HK-2 (cell line): ENCODE results near the gene ARHGEF6.
"Not testable (repeated sequence)": the region's sequence is repeated elsewhere in the genome, so short reads cannot be mapped to it uniquely, and the experiment has no call there.

Experiments
- DNase-seq: peaks from one replicate; pipeline ENCODE4 v3.0.0-alpha.2; 2018; ENCODE audit not compliant: unreplicated experiment

Gene ARHGEF6

DNA sequence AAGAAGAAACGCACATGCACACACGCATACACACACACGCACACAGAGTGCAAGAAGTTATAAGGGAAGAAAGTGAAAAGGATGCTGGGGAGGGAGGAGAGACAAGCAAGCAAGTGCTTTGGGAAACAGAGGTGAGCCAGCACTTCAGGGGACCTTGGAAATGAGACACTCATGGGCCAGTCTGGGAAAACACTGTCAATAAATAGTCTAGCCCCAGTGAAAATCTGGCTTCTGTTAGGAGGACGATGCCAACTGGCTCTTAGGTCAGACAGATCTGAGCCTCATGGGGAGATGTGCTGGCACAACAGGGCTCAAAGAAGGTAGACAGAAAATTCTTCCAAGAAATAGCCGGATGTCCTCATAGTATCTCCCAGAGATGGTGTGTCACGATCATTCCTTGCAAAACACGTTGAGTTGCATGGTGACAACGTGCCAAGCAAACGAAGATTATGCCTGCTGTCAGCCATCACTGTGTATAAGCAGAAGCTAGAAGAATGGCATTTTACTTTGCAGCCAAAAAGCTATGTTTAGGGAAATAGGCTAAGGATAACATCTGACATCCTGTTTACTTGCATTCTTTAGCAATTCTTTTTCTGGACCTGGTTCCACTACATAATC lies 557 bp upstream of the ARHGEF6 start:
- no peak for DNase-seq

DNA sequence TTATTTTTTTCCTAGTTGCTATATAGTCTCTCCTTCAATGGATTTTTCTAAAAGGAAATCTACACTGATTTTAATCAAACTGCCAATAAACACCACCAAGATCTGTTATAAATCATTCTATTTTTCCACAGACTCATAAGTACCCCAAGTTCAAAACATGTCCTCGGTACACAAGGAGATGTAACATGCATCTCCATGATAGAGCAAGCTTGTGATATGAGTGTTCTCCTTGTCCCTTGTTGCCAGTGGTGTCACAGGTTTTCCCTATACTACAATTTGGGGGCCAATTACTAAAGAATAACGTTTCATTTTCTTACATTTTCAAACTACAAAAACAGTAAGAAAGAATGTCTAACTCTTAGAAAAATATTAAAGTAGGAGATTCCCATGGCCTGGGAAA lies 491 bp downstream of the ARHGEF6 start:
- DNase-seq: no peak

DNA sequence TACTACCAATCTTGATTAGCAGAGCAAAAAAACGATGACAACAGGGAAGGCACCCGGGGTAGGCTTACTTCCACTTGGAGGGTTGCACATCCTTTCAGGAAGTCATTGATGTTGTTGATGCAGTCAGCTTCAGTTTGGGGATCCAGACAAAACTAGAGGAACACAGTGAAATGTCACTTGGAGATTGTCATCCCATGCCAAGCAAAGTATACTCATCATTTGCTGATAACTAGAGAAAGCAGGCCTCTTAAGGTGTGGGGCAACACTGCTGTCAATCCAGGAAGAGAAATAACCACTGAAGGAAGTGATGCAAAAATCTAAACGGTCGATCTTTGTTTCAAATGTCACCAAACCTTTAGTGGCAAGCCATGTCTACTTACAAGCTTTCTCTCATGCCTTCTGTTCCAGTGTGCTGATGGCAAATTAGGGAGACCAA lies 1.4 kb downstream of the ARHGEF6 start:
- DNase-seq: no peak

DNA sequence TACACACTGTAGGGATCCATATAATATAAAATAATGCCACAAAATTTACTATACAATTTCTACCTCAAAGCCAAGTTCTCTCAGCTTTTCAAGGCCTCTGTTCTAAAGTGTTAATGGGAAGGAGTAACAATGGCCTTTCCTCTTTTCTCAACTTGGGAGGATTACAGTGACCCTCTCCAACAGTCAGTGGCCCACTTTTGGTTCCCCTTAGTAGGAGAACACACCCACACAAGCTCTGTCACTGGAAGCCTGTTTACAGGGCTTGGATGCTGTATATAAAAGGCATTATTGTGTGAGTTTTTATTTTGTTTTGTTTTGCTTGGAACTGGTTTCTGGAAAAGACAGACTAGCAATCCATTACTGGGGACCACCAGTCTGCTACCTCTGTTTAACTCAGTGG lies 1.8 kb downstream of the ARHGEF6 start:
- DNase-seq: no peak

DNA sequence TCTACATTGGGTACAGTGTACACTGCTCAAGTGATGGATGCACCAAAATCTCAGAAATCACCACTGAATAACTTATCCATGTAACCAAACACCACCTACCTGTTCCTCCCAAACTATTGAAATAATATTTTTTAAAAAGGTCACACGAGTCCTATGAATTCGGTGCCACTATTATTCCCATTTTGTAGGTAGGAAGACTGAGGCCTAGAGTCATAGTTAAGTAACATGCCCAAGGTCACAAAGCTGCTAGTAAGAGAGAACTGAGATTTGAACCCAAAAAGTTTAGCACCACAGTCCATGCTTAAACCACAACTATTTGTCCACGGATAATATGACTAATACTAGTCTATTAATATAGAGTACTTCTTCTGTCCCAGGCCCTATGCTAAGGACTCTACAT lies 2.7 kb downstream of the ARHGEF6 start:
- no peak for DNase-seq

DNA sequence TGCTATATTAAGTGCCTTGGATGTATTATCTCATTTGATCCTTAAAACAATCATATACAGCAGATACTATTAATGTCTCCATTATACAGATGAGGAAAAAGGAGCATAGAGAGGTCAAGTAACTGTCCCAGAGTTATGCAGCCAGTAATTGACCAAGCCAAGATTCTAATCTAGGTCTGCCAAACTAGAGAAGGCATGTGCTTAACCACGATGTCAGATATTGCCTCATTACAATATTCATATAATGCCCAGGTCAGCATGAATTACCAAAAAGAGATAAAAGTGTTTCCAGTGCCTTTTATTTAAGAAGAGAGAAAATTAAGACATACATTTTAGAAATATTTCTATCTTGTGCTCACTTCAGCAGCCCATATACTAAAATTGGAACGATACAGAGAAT lies 7.1 kb downstream of the ARHGEF6 start:
- DNase-seq: no peak

DNA sequence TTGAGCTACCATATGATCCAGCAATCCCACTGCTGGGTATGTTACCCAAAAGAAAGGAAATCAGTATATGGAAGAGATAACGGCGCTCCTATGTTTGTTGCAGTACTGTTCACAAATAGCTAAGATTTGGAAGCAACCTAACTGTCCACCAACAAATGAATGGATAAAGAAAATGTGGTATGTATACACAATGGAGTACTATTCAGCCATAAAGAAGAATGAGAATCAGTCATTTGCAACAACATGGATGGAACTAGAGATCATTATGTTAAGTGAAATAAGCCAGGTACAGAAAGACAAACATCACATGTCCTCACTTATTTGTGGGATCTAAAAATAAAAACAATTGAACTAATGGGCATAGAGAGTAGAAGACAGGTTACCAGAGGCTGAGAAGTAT lies 8.9 kb downstream of the ARHGEF6 start:
- not testable (repeated sequence) for DNase-seq

DNA sequence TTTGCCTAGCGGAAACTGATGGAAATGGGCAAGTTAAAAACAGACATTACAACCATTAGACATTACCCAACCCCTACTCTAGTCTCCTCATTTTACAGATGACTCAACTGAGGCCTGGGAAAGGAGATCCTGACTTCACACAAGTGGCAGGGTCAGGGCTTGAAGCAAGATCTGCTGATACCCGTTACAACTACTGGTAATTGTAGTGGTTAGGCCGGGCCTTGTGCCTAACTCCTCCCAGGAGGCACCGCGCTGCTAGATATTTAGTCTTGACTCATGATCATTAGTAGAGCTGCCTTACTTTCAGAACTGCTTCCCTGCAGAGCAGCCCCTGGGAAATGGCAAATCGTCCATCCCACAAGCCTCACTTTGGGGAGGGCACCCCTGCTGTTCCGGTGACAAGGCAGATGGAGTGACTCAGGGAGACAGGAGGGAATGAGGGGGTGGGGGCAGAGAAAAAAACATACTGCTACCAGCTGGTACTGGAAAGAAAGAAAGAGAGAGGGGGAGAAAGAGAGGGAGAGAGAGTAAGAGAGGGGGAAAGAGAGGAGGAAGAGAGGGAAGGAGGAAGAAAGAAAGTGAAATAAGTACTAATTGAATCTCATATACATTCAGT lies 12.2 kb downstream of the ARHGEF6 start:
- peak; percentile 66 for DNase-seq

DNA sequence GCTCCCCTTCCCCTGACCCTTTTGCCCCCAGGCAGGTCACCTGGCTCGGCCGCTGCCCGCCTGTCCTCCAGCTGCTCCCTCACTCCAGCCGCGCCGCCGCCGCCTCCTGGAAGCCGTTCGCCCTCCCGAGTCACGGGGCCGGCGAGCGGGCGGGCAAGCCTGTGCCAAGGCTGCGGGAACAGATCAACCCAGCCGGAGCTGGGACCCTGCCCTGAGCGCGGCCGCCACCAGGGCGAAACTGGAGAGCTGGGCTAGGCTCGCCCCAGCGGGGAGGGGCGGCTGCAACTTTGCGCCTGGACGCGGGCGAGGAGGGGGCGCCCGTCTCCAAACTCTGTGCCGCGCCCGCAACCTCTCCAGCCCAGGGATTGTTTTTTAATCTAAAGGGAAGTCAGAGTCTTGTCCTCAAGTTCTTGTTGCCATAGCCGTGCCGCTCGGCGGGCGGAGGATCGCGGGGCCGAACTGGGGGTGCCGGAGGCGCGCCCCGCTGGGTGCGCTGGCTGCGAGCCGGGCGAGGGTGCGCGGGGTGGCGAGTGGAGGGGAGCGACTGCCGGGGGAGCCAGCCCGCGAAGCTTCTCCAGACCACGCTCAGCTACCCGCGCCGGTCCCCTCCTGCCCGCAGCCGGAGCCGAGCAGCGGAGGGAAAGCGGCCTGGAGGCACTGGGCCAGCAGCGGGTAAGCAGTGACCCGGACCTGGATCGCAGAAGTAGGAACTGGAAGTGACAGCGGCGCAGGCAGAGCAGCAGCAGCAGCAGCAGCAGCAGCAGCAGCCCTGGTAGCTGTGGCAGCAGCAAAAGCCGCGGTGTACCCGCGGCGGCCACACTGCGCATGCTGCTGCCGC lies 13.4 kb downstream of the ARHGEF6 start:
- peak; percentile 52 for DNase-seq

DNA sequence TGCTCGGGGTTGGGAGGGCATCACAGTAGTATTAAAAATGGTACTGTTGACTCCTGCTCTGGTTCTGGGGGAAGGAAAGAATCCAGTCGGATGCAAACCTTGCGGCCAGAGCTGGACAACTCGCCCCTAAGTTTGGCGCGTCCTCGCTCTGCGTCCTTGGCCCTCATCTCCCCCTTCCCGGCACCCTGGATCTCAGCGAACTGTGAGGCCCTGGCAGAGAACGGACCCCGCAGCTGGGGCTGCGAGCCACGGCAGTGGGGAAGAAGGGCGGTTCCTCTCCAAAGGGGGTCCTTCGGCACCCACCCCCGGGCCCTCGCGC lies 14.0 kb downstream of the ARHGEF6 start:
- DNase-seq: no peak

DNA sequence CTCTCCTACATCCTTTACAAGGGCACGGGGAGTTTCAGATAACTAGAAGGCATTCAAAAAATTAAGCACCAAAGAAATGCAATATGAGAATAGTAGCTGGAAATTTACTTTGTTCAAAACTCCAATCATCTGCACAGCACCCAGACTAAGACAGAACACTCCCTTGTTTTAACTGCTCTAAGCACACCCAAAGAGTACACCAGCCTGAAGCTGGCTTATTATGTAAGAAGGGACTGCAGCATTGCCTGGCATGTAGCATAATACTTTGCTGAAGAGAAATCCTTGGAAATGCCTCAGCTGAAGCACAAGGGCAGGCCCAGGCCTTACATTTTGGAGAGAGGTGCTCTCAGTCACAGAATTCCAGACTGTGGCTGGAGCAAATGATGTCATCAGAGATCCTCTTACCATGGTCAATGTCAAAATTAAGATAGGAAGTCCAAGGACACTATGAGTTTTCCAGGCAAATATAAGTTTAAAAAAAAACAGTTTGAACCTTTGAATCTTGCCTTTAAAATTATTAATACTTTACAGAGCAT lies 14.8 kb downstream of the ARHGEF6 start:
- DNase-seq: no peak

DNA sequence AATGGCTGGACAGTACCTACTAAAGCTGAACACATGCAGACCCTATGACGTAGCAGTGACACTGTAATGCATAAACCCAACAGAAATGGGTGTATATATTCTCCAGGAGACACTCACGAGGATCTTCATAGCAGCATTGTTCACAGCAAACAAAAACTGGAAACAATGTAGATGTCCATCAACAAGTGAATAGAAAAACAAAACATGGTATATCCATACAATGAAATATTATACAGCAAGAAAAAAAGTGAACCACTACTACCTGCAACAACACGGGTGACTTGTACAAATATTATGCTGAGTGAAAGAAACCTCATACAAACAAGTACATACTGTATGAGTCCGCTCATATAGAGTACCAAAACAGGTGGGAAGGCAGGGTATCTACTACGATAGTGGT lies 16.5 kb downstream of the ARHGEF6 start:
- DNase-seq: no peak

DNA sequence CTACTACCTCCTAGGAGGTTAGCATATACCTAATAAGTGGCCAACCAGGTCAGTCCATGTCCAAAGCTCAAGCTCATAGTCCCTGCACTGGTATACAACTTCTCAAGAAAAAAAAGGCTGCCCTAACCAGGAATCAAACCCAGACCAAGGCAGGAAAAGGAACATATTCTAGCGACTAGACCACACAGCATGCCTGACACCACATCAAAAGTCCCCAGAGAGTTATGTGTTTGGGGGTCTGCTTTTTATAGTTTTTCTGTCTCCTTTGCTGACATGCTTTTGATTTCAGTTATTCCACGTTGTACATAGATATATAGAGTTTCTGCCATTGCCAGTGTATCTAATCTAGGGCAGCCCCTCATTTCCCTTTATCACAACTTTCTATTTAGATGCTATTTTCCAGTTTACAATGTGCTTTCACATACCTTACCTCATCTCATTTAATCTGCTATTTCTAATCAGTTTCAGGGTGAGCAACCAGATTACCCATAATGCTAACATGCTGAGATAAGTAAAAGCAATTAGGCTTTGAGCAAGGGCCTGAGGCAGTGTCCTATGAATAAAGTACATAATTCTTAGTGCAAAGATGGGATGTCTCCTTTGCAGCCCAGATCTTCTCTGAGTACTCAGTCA lies 17.8 kb downstream of the ARHGEF6 start:
- DNase-seq: no peak

DNA sequence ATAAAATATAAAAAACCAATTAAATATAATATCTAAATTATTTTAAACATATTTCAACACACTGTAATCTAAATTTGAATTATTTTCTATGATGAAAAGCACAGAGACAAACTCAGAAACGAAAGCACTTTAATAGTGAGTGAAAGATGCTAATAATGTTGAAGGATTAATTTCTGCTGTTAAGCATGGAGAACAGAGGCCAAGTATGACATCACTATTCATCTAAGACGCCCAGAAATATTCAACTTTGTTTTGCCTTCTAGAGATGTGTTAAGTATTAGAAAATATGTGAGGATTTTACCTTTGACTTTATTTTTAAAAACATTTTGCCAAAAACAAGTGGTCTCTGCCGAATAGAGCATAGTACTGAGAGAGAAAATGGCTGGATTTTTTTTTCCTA lies 19.3 kb downstream of the ARHGEF6 start:
- DNase-seq: no peak

DNA sequence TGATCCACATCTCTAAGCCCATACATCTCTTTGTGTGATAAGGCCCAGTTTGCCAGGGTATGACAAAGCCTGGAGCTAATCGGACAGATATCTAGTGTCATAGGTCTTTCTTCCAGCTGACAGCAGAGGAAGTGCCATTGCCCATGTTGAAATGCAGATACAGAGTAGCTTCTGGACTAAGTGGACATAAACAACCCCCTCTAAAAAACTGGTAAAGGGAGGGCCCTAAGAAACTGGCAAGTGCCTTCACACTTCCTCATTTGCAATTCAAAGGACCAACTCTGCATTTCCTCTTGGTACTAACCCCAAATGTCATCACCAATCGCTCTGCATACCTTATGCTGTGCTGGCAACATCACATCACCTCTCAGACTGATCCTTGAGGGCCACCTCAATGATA lies 20.8 kb downstream of the ARHGEF6 start:
- no peak for DNase-seq

DNA sequence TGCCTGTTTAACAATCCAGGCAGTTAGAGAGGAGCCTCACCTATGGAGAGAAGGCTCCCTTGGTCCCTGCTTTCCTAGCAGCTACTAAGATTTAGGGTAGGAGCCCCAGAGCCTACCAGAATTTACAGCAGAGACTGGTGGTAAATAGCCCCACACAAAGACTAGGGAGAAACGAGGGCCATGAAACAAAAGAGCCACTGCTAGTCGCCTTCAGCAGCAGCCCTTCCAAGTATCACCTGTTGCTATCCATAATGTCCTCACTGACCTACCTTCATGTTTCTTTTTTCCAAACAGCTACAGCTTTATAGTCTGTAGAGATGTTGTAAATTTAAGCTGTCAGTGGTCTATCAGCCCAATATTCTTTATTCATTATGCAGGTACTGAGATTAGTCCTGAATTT lies 25.3 kb downstream of the ARHGEF6 start:
- no peak for DNase-seq

DNA sequence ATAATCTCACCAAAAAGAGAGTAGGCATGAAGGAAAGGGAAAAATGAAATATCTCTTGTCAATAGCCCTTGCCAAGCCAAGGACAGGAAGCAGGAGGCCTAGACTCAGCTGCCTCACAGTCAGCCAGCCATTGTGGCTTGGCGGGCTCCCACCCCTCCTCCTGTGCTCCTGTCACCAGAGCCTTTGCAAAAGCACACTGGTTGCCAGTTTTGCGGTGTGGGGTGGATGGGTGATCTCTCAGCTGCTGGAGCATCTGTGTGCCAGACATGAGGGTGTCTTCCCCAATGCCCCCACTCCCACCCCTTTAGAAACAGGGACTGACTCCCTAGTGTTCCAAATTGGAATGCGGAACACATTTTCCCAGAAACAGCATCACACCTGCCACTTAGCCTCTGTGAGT lies 26.1 kb downstream of the ARHGEF6 start:
- no peak for DNase-seq

DNA sequence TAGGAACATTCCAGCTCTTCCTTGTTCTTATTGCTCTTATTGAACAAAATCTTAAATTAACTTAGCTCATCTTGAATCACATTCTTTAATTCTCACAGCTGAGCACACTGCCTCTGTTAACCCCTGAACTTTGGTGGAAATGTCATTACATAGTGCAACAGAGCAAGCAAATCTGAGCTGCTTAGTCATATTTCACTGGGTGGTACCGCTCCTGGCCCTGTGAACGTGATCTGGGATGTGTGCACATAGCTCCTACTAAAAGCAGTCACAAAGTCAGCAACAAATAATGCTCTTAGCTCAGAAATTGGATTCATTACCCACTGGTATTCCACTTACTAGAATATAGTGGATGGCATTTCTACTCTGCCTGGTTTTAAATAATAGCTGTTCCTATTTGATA lies 27.9 kb downstream of the ARHGEF6 start:
- no peak for DNase-seq

DNA sequence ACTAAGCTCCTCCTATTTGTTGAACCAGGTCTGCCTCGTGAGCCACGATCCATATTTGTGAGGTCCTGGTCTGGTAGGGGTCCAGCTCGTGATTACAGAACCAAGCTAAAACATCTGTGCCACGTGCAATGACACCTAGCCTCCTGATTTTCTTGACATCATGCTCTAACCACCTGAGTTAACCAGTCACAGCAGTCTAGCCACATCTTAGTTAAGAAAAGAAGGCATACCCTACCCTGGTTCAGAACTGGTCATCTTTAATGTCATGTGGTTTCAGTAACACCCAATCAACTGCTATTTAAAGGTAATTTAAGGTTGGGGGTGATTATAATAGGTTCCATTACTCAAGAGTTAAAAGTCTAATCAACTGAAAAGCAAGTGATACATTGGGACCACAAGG lies 28.4 kb downstream of the ARHGEF6 start:
- DNase-seq: no peak

DNA sequence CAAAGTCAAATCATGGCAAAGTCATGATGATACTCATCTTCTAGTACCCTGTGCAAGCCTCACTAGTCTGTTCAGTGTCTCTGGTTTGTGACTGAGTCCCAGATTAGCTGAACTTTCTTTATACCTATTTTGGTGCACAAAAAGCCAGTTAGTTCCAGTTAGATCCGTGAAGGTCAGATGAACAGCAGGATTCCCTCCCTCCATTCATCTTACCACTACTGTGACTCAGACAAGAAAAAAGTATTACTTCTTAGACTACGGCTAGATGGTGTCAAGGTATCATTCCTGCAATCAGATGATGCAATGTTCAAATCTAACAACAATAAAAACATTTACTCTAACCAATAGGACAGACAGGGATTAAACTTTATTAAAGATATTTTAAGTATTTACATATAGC lies 30.4 kb downstream of the ARHGEF6 start:
- DNase-seq: no peak

DNA sequence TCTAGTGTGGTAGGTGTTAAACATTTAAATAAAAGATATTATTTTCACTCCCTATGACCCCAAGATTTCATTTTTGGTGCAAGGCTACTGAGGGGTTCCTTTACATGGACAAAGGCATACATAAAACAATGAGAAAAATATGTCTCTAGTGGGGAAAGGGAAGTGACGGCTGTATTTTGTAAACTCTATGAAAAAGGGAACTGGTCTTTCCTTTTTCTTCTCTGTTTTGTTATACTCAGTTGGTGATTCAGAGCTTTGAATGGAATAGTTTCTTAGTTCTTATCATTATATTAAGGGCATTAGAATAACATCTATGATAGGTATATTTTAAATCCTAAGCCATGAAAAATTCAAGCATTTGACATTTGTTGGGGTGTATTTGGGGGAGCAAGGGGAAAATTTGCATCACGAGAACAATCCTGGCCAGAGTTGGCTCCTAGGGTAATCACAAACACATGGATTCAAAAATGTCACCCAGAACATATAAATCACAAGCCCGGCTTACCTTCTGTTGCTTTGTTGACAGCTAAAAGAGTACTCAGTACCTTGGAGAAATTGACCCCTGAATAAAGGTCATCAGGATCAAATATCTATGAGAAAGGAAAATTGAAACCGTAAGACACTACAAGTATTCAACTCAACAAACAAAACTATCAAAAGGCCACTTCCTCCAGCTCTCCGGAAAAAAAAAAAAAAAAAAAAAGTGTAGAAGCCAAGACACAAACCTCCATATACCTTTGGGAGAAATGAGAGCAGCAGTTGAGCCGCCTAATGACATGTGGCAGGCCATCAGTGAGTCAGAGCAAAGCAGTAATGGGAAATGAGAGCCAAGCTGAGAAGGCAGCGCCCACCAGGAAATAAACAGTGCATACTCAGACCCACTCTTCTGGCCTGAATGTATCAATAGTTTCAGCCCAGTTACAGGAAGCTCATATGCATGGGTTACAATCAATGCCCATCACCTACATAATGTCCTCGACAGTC lies 33.4 kb downstream of the ARHGEF6 start:
- DNase-seq: no peak
